H9 (cell line): ENCODE results near the gene ERC2. TPM values are rescaled to one million over a fixed set of nuclear protein-coding genes. Genes with fewer than 3 reads are reported as not detected.

ENCODE experiments used
- DNase-seq: peaks from one replicate; pipeline ENCODE4 v3.0.0-alpha.2; 2017
- H2AFZ ChIP-seq: one replicate; pipeline ENCODE4 v1.6.1; 2013; ENCODE audit warnings: mild to moderate bottlenecking, low read length, control low read depth, moderate library complexity
- H2AK5ac ChIP-seq: 2 replicates; pipeline ENCODE4 v1.6.1; 2013; ENCODE audit warnings: low read length, control low read depth, mixed read lengths; ENCODE audit not compliant: insufficient read length
- H2BK120ac ChIP-seq: one replicate; pipeline ENCODE4 v1.6.1; 2013; ENCODE audit warnings: low read depth, mild to moderate bottlenecking, low read length, control low read depth, inconsistent platforms; ENCODE audit not compliant: poor library complexity, severe bottlenecking
- H2BK12ac ChIP-seq: 2 replicates; pipeline ENCODE4 v1.6.1; 2013; ENCODE audit warnings: low read length, control low read depth, mixed read lengths, low read depth; ENCODE audit not compliant: insufficient read length
- H2BK15ac ChIP-seq: 2 replicates; pipeline ENCODE4 v1.6.1; 2013; ENCODE audit warnings: low read depth, low read length, control low read depth
- H2BK20ac ChIP-seq: one replicate; pipeline ENCODE4 v1.6.1; 2013; ENCODE audit warnings: low read depth, mild to moderate bottlenecking, low read length, control low read depth, inconsistent platforms; ENCODE audit not compliant: poor library complexity, severe bottlenecking
- H2BK5ac ChIP-seq: 2 replicates; pipeline ENCODE4 v1.6.1; 2013; ENCODE audit warnings: low read length, control low read depth, mixed read lengths; ENCODE audit not compliant: insufficient read length
- H3K14ac ChIP-seq: 2 replicates; pipeline ENCODE4 v1.6.1; 2013; ENCODE audit warnings: low read length, control low read depth; ENCODE audit not compliant: insufficient read depth
- H3K18ac ChIP-seq: 2 replicates; pipeline ENCODE4 v1.6.1; 2013; ENCODE audit warnings: low read depth, mild to moderate bottlenecking, mixed read lengths, low read length, control low read depth; ENCODE audit not compliant: insufficient read length
- H3K23ac ChIP-seq: 2 replicates; pipeline ENCODE4 v1.6.1; 2013; ENCODE audit warnings: low read length, control low read depth, mixed read lengths, low read depth; ENCODE audit not compliant: insufficient read length
- H3K23me2 ChIP-seq: 2 replicates; pipeline ENCODE4 v1.6.1; 2013; ENCODE audit warnings: low read depth, mild to moderate bottlenecking, mixed read lengths, low read length, control low read depth; ENCODE audit not compliant: insufficient read length, poor library complexity, severe bottlenecking
- H3K27ac ChIP-seq: 2 replicates; pipeline ENCODE4 v1.5.1; 2013; ENCODE audit warnings: low read length, control low read depth, mixed read lengths, low read depth; ENCODE audit not compliant: insufficient read length
- H3K27me3 ChIP-seq: 2 replicates; pipeline ENCODE4 v1.6.1; 2013; ENCODE audit warnings: low read length, control low read depth, inconsistent platforms; ENCODE audit not compliant: insufficient read depth
- H3K4ac ChIP-seq: 2 replicates; pipeline ENCODE4 v1.6.1; 2013; ENCODE audit warnings: low read depth, mild to moderate bottlenecking, control low read depth, inconsistent platforms, low read length, moderate library complexity
- H3K4me1 ChIP-seq: 2 replicates; pipeline ENCODE4 v1.6.1; 2013; ENCODE audit warnings: low read length, control low read depth, inconsistent platforms; ENCODE audit not compliant: insufficient read depth
- H3K4me2 ChIP-seq: 2 replicates; pipeline ENCODE4 v1.6.1; 2013; ENCODE audit warnings: low read length, control low read depth, mixed read lengths; ENCODE audit not compliant: insufficient read length, insufficient read depth
- H3K56ac ChIP-seq: 2 replicates; pipeline ENCODE4 v1.6.1; 2013; ENCODE audit warnings: low read depth, mild to moderate bottlenecking, mixed read lengths, low read length, control low read depth; ENCODE audit not compliant: insufficient read length
- H3K79me1 ChIP-seq: 2 replicates; pipeline ENCODE4 v1.6.1; 2013; ENCODE audit warnings: low read depth, mild to moderate bottlenecking, moderate library complexity, low read length, control low read depth, inconsistent platforms; ENCODE audit not compliant: insufficient read depth, poor library complexity, severe bottlenecking
- H3K79me2 ChIP-seq: 2 replicates; pipeline ENCODE4 v1.6.1; 2013; ENCODE audit warnings: low read length, control low read depth, inconsistent platforms; ENCODE audit not compliant: insufficient read depth
- H3K9ac ChIP-seq: 2 replicates; pipeline ENCODE4 v1.6.1; 2013; ENCODE audit warnings: low read length, control low read depth, mixed read lengths; ENCODE audit not compliant: insufficient read length; ENCODE audit errors: extremely low read depth
- H3K9me3 ChIP-seq: one replicate; pipeline ENCODE4 v1.6.1; 2013; ENCODE audit warnings: low read depth, low read length, inconsistent platforms; ENCODE audit not compliant: control insufficient read depth
- H3T11ph ChIP-seq: one replicate; pipeline ENCODE4 v1.6.1; 2013; ENCODE audit warnings: mild to moderate bottlenecking, low read length, control low read depth, inconsistent platforms
- H4K20me1 ChIP-seq: one replicate; pipeline ENCODE4 v1.6.1; 2013; ENCODE audit not compliant: control insufficient read depth, insufficient read length, insufficient read depth
- H4K5ac ChIP-seq: 2 replicates; pipeline ENCODE4 v1.6.1; 2013; ENCODE audit warnings: low read depth, mild to moderate bottlenecking, mixed read lengths, low read length, control low read depth; ENCODE audit not compliant: insufficient read length
- H4K8ac ChIP-seq: replicated peaks from 2 replicates; pipeline ENCODE4 v1.6.1; 2013; ENCODE audit warnings: low read length, control low read depth, mixed read lengths, low read depth; ENCODE audit not compliant: insufficient read length
- H4K91ac ChIP-seq: 2 replicates; pipeline ENCODE4 v1.6.1; 2013; ENCODE audit warnings: low read depth, mild to moderate bottlenecking, moderate library complexity, mixed read lengths, low read length, control low read depth; ENCODE audit not compliant: insufficient read length
- H3K27ac Mint-ChIP-seq, 3 experiments: 2 replicates in 2 of 3; 3 replicates in 1 of 3; pipeline ENCODE4 v1.8.0; 2020 to 2021; ENCODE audit warnings: mixed read lengths in 3 of 3, mild to moderate bottlenecking in 1 of 3, moderate library complexity in 1 of 3
- H3K27me3 Mint-ChIP-seq: 2 replicates; pipeline ENCODE4 v1.8.0; 2021; ENCODE audit warnings: low read depth, mild to moderate bottlenecking, moderate library complexity, mixed read lengths
- H3K36me3 Mint-ChIP-seq, 3 experiments: 2 replicates in 2 of 3; 3 replicates in 1 of 3; pipeline ENCODE4 v1.8.0; 2020 to 2021; ENCODE audit warnings: low read depth in 3 of 3, mixed read lengths in 3 of 3; ENCODE audit not compliant: insufficient read depth in 1 of 3
- H3K4me1 Mint-ChIP-seq, 2 experiments: 2 replicates each; pipeline ENCODE4 v1.8.0; 2020; ENCODE audit warnings: mixed read lengths in 2 of 2
- H3K4me3 Mint-ChIP-seq, 2 experiments: 2 replicates in 1 of 2; 3 replicates in 1 of 2; pipeline ENCODE4 v1.8.0; 2020 to 2021; ENCODE audit warnings: mild to moderate bottlenecking in 2 of 2, mixed read lengths in 2 of 2, moderate library complexity in 1 of 2
- H3K9me3 Mint-ChIP-seq, 2 experiments: 2 replicates in 1 of 2; 3 replicates in 1 of 2; pipeline ENCODE4 v1.8.0; 2020; ENCODE audit warnings: mild to moderate bottlenecking in 2 of 2, mixed read lengths in 2 of 2, moderate library complexity in 1 of 2
- total RNA-seq: library from RNA; stranded (reverse); gene quantifications from 2 replicates; pipeline ENCODE4 v1.2.1, GENCODE V29; 2021
- TF ChIP-seq, protein P1 (sequence below): fragments of 200-600 bp; sonication (generic); conservative IDR thresholded peaks from 3 replicates; pipeline ENCODE4 v1.8.0; 2021; ENCODE audit warnings: antibody characterized with exemption, mild to moderate bottlenecking

Gene ERC2
- total RNA-seq, 1 experiment from 2014 or later, result 15.4 TPM

GRCh38 chr3:56051052-56051451 lies 417.2 kb downstream of the ERC2 start:
- Histone ChIP-seq H3K23ac (no peak overlapping the region), H3K9ac (no peak overlapping the region), H3K23me2 (no peaks in the 10 kb centered on the region), H4K5ac (no peak overlapping the region), H4K8ac (no peak overlapping the region), H2BK5ac (no peak overlapping the region), H3K4me2 (no peak overlapping the region), H3T11ph (no peak overlapping the region), H3K9me3 (no peaks in the 10 kb centered on the region), H2BK20ac (no peak overlapping the region), H3K27me3 (no peaks in the 10 kb centered on the region), H3K14ac (no peak overlapping the region), H4K20me1 (no peaks in the 10 kb centered on the region), H3K4ac (no peak overlapping the region), H3K56ac (no peak overlapping the region), H3K18ac (no peak overlapping the region), H3K79me2 (no peaks in the 10 kb centered on the region), H2BK15ac (no peak overlapping the region), H2AK5ac (no peak overlapping the region), H3K27ac (no peak overlapping the region), H3K4me1 (peaks cover 13% of the 10 kb centered on the region; the same call in 1 of the 2 replicates), H4K91ac (no peak overlapping the region), H2BK12ac (no peak overlapping the region), H3K79me1 (no peaks in the 10 kb centered on the region), H2AFZ (no peak overlapping the region), H2BK120ac (no peak overlapping the region)
- Mint-ChIP-seq H3K4me3 (no peak overlapping the region), H3K36me3 (no peaks in the 10 kb centered on the region), H3K9me3 (no peaks in the 10 kb centered on the region), H3K27ac (no peak overlapping the region), H3K27me3 (no peaks in the 10 kb centered on the region), H3K4me1 (peaks cover 55 to 59% of the 10 kb centered on the region in 2 experiments)
- TF ChIP-seq, protein P1, sequence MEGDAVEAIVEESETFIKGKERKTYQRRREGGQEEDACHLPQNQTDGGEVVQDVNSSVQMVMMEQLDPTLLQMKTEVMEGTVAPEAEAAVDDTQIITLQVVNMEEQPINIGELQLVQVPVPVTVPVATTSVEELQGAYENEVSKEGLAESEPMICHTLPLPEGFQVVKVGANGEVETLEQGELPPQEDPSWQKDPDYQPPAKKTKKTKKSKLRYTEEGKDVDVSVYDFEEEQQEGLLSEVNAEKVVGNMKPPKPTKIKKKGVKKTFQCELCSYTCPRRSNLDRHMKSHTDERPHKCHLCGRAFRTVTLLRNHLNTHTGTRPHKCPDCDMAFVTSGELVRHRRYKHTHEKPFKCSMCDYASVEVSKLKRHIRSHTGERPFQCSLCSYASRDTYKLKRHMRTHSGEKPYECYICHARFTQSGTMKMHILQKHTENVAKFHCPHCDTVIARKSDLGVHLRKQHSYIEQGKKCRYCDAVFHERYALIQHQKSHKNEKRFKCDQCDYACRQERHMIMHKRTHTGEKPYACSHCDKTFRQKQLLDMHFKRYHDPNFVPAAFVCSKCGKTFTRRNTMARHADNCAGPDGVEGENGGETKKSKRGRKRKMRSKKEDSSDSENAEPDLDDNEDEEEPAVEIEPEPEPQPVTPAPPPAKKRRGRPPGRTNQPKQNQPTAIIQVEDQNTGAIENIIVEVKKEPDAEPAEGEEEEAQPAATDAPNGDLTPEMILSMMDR, result no peak
- DNase-seq, result no peak
